Activated effector memory CD4-positive, alpha-beta T cell treated with anti-CD3 and anti-CD28 coated beads, Interleukin-2, amount 50 U/mL, for 16 hours (primary cell): Measurements from ENCODE around the gene KBTBD13.
"Not testable (repeated sequence)": the region's sequence is repeated elsewhere in the genome, so short reads cannot be mapped to it uniquely, and the experiment has no call there.

Source experiments
- DNase-seq: peaks from one replicate; pipeline ENCODE4 v3.0.0-alpha.2; 2020

KBTBD13 gene

DNA sequence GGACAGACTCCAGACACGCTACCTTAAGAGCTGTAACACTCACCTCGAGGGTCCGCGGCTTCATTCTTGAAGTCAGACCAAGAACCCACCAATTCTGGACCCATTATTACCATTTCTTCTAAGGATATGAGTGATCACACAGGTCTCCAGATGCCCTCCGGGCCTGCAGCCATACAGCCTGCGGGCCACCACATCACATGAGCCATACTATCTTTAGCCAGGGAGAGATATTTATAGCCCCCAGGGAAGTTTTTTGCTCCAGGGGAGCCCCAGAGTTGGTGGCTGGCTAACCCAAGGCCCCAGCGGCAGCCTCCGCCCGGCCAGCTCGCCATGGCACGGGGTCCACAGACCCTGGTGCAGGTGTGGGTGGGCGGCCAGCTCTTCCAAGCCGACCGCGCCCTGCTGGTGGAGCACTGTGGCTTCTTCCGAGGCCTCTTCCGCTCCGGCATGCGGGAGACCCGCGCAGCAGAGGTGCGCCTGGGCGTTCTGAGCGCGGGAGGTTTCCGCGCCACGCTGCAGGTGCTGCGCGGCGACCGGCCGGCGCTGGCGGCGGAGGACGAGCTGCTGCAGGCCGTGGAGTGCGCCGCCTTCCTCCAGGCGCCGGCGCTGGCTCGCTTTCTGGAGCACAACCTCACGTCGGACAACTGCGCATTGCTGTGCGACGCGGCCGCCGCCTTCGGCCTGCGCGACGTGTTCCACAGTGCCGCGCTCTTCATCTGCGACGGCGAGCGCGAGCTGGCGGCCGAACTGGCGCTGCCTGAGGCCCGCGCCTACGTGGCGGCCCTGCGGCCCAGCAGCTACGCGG, at the start of gene KBTBD13:
TSS of gene KBTBD13 (plus strand) at position 261 of the 805 bp plus-strand sequence. CDS start at position 331, 70 bp downstream.
- no peak for DNase-seq

GRCh38 chr15:65026756-65027155, 49.8 kb upstream of the KBTBD13 start:
- no peak for DNase-seq

- no peak for DNase-seq
These were observed 49.0 kb upstream of the KBTBD13 start for GRCh38 chr15:65027593-65027992.

- DNase-seq = no peak
These were observed 48.2 kb upstream of the KBTBD13 start for GRCh38 chr15:65028338-65028737.

DNA sequence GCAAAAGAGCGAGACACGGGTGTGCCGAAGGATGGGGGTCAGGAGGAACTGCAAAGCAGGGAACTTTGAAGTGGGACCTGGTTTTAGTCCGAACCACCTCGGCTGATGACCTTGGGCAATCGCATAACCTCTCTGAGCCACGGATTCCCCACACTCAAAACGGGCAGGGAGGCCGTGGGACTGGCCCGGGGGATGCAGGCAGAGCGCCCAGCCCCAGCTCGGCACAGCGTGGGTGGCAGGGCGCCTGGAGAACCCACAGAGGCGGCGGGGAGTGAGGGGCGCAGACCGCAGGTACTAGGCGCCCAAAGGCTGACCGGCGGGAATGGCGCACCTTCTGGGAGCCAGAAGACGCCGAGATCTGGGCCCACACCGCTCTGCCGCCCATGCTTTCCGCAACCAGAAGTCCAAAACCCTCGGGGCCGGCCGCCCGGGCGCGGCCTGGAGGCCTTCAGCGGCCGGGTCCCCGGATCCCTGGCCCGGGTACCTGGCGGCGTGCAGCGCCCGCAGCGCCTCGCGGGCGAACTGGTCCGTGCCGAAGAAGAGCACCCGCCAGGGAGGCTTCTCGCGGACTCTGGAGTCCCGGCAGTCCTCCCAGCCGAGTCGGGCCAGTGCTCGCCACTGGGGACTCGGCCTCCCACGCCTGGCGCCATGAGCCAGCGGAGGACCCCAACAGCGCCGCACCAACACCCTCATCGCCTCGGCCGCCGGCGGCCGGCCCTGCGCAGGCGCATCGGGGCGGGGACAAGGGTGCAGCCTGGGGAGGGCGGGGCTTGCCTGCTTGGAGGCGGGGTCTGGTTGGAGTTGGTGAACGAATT, 47.4 kb upstream of the KBTBD13 start, which contains the start of gene MTFMT:
TSS of gene MTFMT (minus strand) at position 719 of the 815 bp plus-strand sequence. CDS start at position 693, 26 bp downstream.
- peak; percentile 98 for DNase-seq

- no peak for DNase-seq
These were observed 46.8 kb upstream of the KBTBD13 start for GRCh38 chr15:65029736-65030208.

DNA sequence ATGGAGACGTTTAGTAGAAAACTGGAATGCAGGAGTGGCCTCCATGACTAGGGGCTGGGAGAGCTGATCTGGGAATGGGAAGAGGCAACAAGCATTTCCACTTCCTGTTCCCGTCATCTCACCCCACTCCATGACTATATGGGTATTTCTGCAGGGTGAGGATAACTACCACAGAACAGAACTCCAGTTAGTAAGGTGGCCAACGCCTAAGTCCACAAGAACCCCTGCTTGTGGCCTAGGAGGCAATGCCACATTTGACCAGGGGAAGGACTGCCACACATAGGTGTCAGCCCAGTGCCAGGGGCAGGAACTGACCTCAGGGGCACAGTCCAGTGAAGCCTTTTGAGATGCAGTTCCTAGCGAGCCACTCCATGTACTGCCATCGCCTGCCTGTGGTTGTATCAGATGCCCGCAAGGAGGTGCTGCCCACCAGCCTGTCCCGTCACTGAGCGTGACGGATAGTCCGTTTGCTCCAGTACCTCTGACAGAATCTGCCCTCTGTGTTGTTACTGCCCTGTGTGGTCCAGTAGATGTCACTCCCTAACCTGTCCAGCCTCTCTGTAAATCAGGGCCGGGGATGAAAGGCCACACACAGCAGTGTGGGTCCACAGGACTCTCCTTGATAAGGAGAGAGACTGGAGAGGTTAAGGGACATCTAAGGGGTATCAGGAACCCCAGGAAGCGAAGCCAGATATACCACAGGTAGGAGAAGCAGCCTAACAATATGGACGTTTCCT, 43.6 kb upstream of the KBTBD13 start:
- peak; percentile 74 for DNase-seq

- DNase-seq = no peak
These were observed 42.8 kb upstream of the KBTBD13 start for GRCh38 chr15:65033659-65034269.

DNA sequence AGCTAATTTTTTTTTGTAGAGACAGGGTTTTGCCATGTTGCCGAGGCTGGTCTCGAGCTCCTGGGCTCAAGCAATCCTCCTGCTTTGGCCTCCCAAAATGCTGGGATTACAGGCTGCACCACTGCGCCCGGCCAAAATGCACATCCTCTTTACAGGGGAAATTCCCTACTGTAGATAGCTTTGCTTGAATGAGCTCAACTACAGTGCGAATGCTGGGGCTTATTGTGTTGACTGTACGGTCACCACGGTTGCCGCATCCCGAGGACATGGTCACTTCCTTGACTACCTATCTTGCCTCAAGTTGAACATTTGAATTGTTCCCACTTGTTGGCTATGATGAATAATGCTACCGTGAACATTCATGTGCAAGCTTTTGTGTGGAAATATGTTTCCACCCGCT, 41.8 kb upstream of the KBTBD13 start:
- DNase-seq = no peak

- DNase-seq = no peak
These were observed 39.2 kb upstream of the KBTBD13 start for GRCh38 chr15:65037309-65037708.

- DNase-seq = no peak
These were observed 38.1 kb upstream of the KBTBD13 start for GRCh38 chr15:65038428-65038827.

DNA sequence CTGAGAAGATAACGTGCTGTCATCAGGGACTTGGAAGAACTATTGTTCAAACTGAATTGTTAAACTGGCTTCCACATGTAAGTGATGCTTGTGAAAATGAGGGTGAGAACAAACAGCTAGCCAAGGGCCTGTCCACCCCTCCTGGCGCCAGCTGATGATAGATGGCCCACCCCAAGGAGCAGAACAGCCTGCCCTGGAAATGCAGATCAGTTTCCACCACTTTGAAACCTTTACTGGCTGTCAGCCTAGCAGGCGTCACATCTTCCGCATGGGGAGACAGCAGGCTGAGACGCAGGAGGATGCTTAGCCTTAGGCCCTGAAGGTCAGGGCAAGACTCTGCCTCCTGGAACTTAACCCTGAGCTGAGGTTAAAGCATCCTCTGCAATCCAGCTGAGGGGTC, 37.7 kb upstream of the KBTBD13 start:
- no peak for DNase-seq

DNA sequence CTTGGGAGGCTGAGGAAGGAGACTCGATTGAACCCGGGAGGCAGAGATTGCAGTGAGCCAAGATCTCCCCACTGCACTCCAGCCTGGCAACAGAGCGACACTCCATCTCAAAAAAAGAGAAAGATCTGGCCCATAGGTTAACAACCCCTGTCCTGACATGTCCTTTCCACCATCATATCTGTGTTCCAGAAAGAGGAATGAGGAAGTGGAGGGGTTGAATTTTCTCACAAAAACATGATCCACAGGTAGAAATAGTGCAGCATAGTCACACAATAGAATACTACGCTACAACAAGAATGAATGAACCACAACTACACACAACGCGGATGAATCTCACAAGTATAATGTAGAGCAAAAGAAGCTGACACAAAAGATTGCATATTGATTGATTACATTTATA, 36.1 kb upstream of the KBTBD13 start:
- no peak for DNase-seq

DNA sequence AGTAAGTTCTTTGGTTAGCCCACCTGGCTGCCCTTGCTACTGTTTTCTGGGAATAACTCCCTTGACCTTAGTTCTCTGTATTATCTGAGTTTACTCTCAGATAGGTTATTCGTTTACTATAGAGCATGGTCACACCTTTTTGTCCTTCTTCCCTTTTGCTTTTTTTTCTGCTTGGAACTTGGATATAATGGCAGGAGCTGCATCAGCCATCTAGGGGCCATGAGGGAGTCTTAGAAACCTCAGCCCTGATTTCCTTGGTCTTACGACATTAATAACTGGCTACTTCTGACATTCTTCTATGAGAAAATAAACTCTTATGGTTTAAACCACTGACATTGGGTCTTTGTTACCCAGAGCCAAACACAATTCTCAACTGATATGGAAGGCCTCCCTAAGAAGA, 34.8 kb upstream of the KBTBD13 start:
- no peak for DNase-seq

DNA sequence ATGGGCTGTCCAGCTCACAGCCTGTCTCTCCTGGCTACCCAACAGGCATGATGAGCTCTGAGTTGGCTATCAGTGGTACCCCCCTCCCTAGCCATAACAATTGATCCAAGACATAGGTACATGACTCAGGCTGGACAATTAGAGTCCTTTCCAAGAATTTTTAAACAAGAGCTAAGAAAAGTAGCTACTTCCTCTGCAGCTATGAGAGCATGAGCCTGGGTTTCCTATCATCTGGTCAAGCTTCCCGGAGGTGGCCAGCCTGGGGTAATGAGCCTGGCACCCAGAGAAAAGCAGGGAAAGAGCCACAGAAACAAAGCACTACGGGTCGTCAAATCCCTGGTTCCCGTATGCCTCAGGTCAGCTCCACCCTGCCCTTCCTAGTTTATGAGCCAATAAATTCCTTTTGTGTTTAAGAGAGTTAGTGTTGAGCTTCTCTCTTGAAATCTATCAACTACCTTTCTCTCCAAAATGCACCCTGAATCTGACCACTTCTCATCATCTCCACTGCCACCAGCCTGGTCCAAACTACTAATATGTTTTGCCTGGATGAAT, 33.7 kb upstream of the KBTBD13 start:
- DNase-seq = no peak

DNA sequence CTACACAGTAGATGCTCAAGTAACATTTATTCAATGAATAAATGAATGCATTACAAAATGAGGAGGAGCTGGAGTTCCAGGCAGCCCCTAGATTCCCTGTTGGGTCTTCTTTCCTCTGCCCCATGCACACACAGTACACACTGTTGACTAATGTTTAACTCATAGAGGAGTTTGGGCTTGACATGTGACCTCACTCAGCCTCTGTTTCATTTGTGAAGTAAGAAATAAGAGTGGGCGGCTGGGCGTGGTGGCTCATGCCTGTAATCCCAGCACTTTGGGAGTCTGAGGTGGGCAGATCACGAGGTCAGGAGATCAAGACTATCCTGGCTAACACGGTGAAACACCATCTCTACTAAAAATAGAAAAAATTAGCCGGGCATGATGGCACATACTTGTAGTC, 32.3 kb upstream of the KBTBD13 start:
- not testable (repeated sequence) for DNase-seq

DNA sequence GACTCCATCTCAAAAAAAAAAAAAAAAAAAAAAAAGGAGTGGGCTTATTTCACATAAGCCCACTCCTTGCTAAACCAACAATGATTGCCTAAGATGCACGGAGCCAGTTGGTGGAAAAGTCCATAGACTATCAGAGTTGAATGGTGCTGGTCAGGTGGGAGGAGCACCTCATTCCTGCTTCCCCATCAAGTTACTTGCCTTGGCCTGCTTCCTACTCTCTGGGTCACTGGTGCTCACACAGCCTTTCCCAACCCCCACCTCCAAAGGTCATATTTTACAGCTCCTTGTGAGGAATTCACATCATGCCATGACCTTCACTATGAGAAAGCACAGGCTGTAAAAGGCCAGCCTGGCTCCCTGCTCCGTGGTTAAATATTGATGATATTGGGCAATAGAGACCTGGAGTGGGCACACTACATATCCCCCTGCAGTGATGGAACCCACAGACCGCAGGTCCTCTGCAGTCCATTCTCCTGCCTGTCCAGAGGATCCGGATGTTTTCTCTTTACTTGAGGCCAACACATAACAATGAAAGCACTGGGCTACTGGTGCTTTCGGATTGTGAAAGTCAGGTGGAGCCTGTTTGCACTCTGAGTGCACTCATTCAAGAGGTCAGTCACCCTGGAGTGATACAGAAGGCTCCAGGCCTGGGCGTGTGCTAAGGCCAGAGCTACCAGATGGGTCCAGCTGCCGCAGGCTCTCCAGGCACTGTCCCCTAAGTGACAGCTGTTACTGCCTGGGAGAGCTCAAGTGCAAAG, 31.6 kb upstream of the KBTBD13 start, which contains the start of gene SLC51B:
TSS of gene SLC51B (plus strand) at position 664 of the 758 bp plus-strand sequence. CDS start 4,618 bp downstream, outside the sequence.
- no peak for DNase-seq

DNA sequence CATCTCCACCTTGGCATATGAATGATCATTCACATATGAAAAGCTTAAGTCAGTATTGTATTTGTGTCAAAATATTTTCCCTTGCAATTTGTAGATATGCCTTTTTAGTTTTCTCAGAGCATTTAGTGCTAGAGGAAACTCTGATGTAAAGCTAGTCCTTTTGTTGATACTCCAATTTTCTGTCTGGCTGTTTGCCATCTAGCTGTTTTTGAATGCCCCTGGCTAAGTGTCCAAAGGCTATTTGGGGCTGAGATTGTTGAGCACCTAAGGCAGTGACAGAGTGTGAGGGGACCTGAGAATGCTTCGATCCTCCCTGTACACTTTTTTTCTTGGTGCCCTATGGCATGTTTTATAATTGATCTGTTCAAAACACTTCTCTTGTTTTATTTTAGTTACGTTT, 28.3 kb upstream of the KBTBD13 start:
- no peak for DNase-seq

GRCh38 chr15:65049418-65049840, 27.1 kb upstream of the KBTBD13 start:
- peak; percentile 94 for DNase-seq

DNA sequence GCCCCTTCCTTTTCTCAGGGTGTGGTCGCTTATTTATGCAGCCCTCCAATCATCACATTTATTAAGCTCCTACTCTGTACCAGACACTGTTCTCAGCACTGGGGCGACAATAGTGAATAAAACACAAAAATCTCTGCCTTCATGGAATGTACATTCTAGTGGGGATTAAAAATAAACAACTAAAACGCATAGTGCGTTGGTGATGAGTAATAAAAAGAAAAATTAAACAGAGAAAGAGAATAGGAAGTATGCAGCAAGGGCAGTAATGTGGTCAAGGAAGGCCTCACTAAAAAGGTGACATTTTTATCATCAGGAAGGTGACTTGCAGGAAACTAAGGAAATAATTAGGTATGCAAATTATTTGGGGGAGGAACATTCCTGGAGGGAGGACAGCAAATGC, 26.3 kb upstream of the KBTBD13 start:
- no peak for DNase-seq

GRCh38 chr15:65051266-65051665, 25.3 kb upstream of the KBTBD13 start:
- peak; percentile 41 for DNase-seq
